ENCODE data around the gene CCNG2.

- TF ChIP-seq POLR2AphosphoS5 (IDR thresholded peaks at IDR 0.05; ENCODE audit: low read depth, low read length) (no peak), TAF1 (IDR thresholded peaks at IDR 0.05; ENCODE audit: low read depth, low read length) (no peak), SPI1 (IDR thresholded peaks at IDR 0.05; ENCODE audit: low read depth, low read length) (no peak), POLR2A (IDR thresholded peaks at IDR 0.05; ENCODE audit: low read depth, low read length) (no peak), PAX5 (IDR thresholded peaks at IDR 0.05; ENCODE audit: insufficient read depth, low read length, severe bottlenecking) (no peak)
Measured at GRCh38 chr4:77199276-77199675, 42.3 kb downstream of the CCNG2 start.

Data from GM12891 (cell line).